ENCODE measurements around the gene AP3B1.

DNA sequence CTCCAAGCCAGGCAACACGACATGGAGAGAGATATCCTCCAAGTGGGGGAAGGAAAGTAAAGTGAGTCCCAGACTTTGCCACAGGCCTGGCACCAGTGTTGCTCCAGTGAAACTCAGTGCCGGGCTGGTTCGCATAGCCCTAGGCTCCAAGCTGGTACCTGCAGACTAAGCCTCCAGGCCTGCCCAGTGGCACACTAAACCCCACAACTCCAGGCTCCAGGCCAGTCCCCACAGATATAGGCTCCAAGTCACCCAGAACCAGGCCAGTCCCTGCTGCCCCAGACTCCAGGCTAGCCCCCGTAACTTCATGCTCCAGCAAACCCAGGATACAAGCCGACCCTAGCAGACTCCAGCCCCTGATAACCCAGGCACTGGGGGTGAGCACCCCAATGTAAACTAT is 23.0 kb upstream of the AP3B1 start:
- TF ChIP-seq, protein P1, sequence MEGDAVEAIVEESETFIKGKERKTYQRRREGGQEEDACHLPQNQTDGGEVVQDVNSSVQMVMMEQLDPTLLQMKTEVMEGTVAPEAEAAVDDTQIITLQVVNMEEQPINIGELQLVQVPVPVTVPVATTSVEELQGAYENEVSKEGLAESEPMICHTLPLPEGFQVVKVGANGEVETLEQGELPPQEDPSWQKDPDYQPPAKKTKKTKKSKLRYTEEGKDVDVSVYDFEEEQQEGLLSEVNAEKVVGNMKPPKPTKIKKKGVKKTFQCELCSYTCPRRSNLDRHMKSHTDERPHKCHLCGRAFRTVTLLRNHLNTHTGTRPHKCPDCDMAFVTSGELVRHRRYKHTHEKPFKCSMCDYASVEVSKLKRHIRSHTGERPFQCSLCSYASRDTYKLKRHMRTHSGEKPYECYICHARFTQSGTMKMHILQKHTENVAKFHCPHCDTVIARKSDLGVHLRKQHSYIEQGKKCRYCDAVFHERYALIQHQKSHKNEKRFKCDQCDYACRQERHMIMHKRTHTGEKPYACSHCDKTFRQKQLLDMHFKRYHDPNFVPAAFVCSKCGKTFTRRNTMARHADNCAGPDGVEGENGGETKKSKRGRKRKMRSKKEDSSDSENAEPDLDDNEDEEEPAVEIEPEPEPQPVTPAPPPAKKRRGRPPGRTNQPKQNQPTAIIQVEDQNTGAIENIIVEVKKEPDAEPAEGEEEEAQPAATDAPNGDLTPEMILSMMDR (IDR thresholded peaks at IDR 0.05; ENCODE audit: poor library complexity) = no peak
- TF ChIP-seq EZH2 (IDR thresholded peaks at IDR 0.05; ENCODE audit: borderline replicate concordance) = no peak
- no peak for TF ChIP-seq EZH2phosphoT487 (IDR thresholded peaks at IDR 0.05; ENCODE audit: low read depth, severe bottlenecking, unreplicated experiment)
